ACC112 (cell line): Measurements from ENCODE around the gene OPTC.
"Not testable (repeated sequence)": the region's sequence is repeated elsewhere in the genome, so short reads cannot be mapped to it uniquely, and the experiment has no call there.

Experiments
- H2AFZ ChIP-seq: fragments of 200-600 bp; sonication (generic); one replicate; pipeline ENCODE4 v1.6.0; 2017; ENCODE audit warnings: antibody characterized with exemption, low read length; ENCODE audit not compliant: unreplicated experiment
- H3K27ac ChIP-seq: fragments of 200-600 bp; sonication (generic); 2 replicates; pipeline ENCODE4 v1.5.1; 2014; ENCODE audit warnings: low read depth, mild to moderate bottlenecking, antibody characterized with exemption, low read length, moderate library complexity
- H3K27me3 ChIP-seq: fragments of 200-600 bp; sonication (generic); 2 replicates; pipeline ENCODE4 v1.6.1; 2014; ENCODE audit warnings: mild to moderate bottlenecking, antibody characterized with exemption, low read length, moderate library complexity, mixed read lengths; ENCODE audit not compliant: insufficient read depth
- H3K36me3 ChIP-seq: fragments of 200-600 bp; sonication (generic); 2 replicates; pipeline ENCODE4 v1.6.1; 2016; ENCODE audit warnings: mild to moderate bottlenecking, antibody characterized with exemption, low read length, moderate library complexity, mixed read lengths; ENCODE audit not compliant: insufficient read depth
- H3K4me1 ChIP-seq: fragments of 200-600 bp; sonication (generic); one replicate; pipeline ENCODE4 v1.6.1; 2016; ENCODE audit warnings: low read length, mixed read lengths; ENCODE audit not compliant: insufficient read depth, unreplicated experiment, control insufficient read depth
- H3K4me3 ChIP-seq: fragments of 200-600 bp; sonication (generic); 2 replicates; pipeline ENCODE4 v1.5.1; 2014; ENCODE audit warnings: mild to moderate bottlenecking, low read depth, low read length
- H3K79me2 ChIP-seq: fragments of 200-600 bp; sonication (generic); one replicate; pipeline ENCODE4 v1.6.0; 2016; ENCODE audit warnings: low read length; ENCODE audit not compliant: control insufficient read depth, unreplicated experiment, insufficient read depth

Gene OPTC

GRCh38 chr1:203465146-203465798, 28.7 kb upstream of the OPTC start:
- Histone ChIP-seq H3K27me3 (no peaks in the 10 kb centered on the region), H3K4me3 (no peak overlapping the region), H3K79me2 (no peaks in the 10 kb centered on the region), H3K27ac (no peak overlapping the region), H2AFZ (no peak overlapping the region), H3K36me3 (no peaks in the 10 kb centered on the region), H3K4me1 (peaks cover 13% of the 10 kb centered on the region)

GRCh38 chr1:203465948-203466347, 28.0 kb upstream of the OPTC start:
- H3K36me3 ChIP-seq: no peaks in the 10 kb centered on the region
- no peak overlapping the region for H2AFZ ChIP-seq
- no peaks in the 10 kb centered on the region for H3K27me3 ChIP-seq
- H3K4me1 ChIP-seq: peaks cover 13% of the 10 kb centered on the region
- no peak overlapping the region for H3K27ac ChIP-seq
- H3K79me2 ChIP-seq: no peaks in the 10 kb centered on the region
- no peak overlapping the region for H3K4me3 ChIP-seq

GRCh38 chr1:203466906-203467549, 26.9 kb upstream of the OPTC start:
- not testable (repeated sequence) for H3K79me2 ChIP-seq, H3K4me3 ChIP-seq, H2AFZ ChIP-seq, H3K27me3 ChIP-seq, H3K27ac ChIP-seq, H3K36me3 ChIP-seq
- H3K4me1 ChIP-seq: peaks cover 13% of the 10 kb centered on the region

- H3K27ac ChIP-seq: no peak overlapping the region
- peaks cover 3% of the 10 kb centered on the region; the same call in 1 of the 2 replicates for H3K27me3 ChIP-seq
- H3K4me3 ChIP-seq: no peak overlapping the region
- H3K79me2 ChIP-seq: no peaks in the 10 kb centered on the region
- peaks cover 12% of the 10 kb centered on the region for H3K4me1 ChIP-seq
- no peaks in the 10 kb centered on the region for H3K36me3 ChIP-seq
- no peak overlapping the region for H2AFZ ChIP-seq
Observed at GRCh38 chr1:203467550-203467921, 26.4 kb upstream of the OPTC start.

GRCh38 chr1:203468326-203468725, 25.6 kb upstream of the OPTC start:
- Histone ChIP-seq H3K36me3 (no peaks in the 10 kb centered on the region), H3K27me3 (peaks cover 8% of the 10 kb centered on the region), H3K4me3 (no peak overlapping the region), H3K79me2 (no peaks in the 10 kb centered on the region), H2AFZ (no peak overlapping the region), H3K4me1 (peaks cover 6% of the 10 kb centered on the region), H3K27ac (no peak overlapping the region)

GRCh38 chr1:203470240-203470639, 23.7 kb upstream of the OPTC start:
- no peak overlapping the region for H2AFZ ChIP-seq
- no peaks in the 10 kb centered on the region for H3K36me3 ChIP-seq
- no peaks in the 10 kb centered on the region for H3K79me2 ChIP-seq
- H3K27ac ChIP-seq: no peak overlapping the region
- peaks cover 8% of the 10 kb centered on the region for H3K27me3 ChIP-seq
- no peak overlapping the region for H3K4me3 ChIP-seq
- H3K4me1 ChIP-seq: no peaks in the 10 kb centered on the region

GRCh38 chr1:203471841-203472240, 22.1 kb upstream of the OPTC start:
- Histone ChIP-seq H3K79me2 (no peaks in the 10 kb centered on the region), H3K36me3 (no peaks in the 10 kb centered on the region), H3K4me1 (no peaks in the 10 kb centered on the region), H3K27me3 (peaks cover 8% of the 10 kb centered on the region), H3K27ac (no peak overlapping the region), H2AFZ (no peak overlapping the region), H3K4me3 (no peak overlapping the region)

- Histone ChIP-seq H2AFZ (no peak overlapping the region), H3K79me2 (no peaks in the 10 kb centered on the region), H3K4me1 (no peaks in the 10 kb centered on the region), H3K27ac (no peak overlapping the region), H3K4me3 (no peak overlapping the region), H3K27me3 (peaks cover 8% of the 10 kb centered on the region), H3K36me3 (no peaks in the 10 kb centered on the region)
Observed at GRCh38 chr1:203473281-203473680, 20.7 kb upstream of the OPTC start.

- Histone ChIP-seq H3K27ac (no peak overlapping the region), H3K79me2 (no peaks in the 10 kb centered on the region), H3K27me3 (peaks cover 8% of the 10 kb centered on the region), H2AFZ (no peak overlapping the region), H3K4me1 (no peaks in the 10 kb centered on the region), H3K36me3 (no peaks in the 10 kb centered on the region), H3K4me3 (no peak overlapping the region)
Observed at GRCh38 chr1:203473781-203474305, 20.1 kb upstream of the OPTC start.

GRCh38 chr1:203475012-203475981, 18.7 kb upstream of the OPTC start, which contains the start of gene PRELP:
PRELP (plus strand) TSS chr1:203475806; CDS start chr1:203483185, 7,379 bp downstream.
- Histone ChIP-seq H3K27me3 (peaks cover 8% of the 10 kb centered on the region), H3K79me2 (no peaks in the 10 kb centered on the region), H3K36me3 (no peaks in the 10 kb centered on the region), H3K27ac (no peak within 1 kb of the TSS), H3K4me1 (peaks cover 8% of the 10 kb centered on the region), H2AFZ (no peak within 1 kb of the TSS), H3K4me3 (no peak within 1 kb of the TSS)
